HEK293 (cell line): Measurements from ENCODE around the gene EN2.

Experiments
- KLF16 ChIP-seq: fragments of 450-650 bp; formaldehyde crosslinking; IDR thresholded peaks from 2 replicates; pipeline ENCODE4 v1.5.1; 2017; ENCODE audit warnings: missing biosample characterization, missing genetic modification characterization
- KLF7 ChIP-seq: fragments of 450-650 bp; formaldehyde crosslinking; IDR thresholded peaks from 2 replicates; pipeline ENCODE4 v1.5.1; 2016; ENCODE audit warnings: missing biosample characterization, missing genetic modification characterization, borderline replicate concordance
- TCF7L2 ChIP-seq: IDR thresholded peaks from 2 replicates; pipeline ENCODE4 v1.6.1; 2011; ENCODE audit warnings: low read depth, mild to moderate bottlenecking, inconsistent platforms, low read length, moderate library complexity, borderline replicate concordance
- ZBTB20 ChIP-seq: fragments of 450-650 bp; formaldehyde crosslinking; IDR thresholded peaks from 2 replicates; pipeline ENCODE4 v1.5.1; 2016; ENCODE audit warnings: missing biosample characterization, missing genetic modification characterization
- ZNF114 ChIP-seq: fragments of 450-650 bp; formaldehyde crosslinking; IDR thresholded peaks from 2 replicates; pipeline ENCODE4 v1.5.0; 2017; ENCODE audit warnings: missing biosample characterization, missing genetic modification characterization
- ZNF138 ChIP-seq: fragments of 450-650 bp; formaldehyde crosslinking; IDR thresholded peaks from 2 replicates; pipeline ENCODE4 v1.5.1; 2016; ENCODE audit warnings: missing biosample characterization, missing genetic modification characterization, borderline replicate concordance
- ZNF24 ChIP-seq: fragments of 450-650 bp; formaldehyde crosslinking; IDR thresholded peaks from 2 replicates; pipeline ENCODE4 v1.5.1; 2016; ENCODE audit warnings: missing biosample characterization, missing genetic modification characterization
- ZNF416 ChIP-seq: fragments of 450-650 bp; formaldehyde crosslinking; IDR thresholded peaks from 2 replicates; pipeline ENCODE4 v1.5.1; 2016; ENCODE audit warnings: missing biosample characterization, missing genetic modification characterization
- ZNF558 ChIP-seq: fragments of 450-650 bp; formaldehyde crosslinking; IDR thresholded peaks from 2 replicates; pipeline ENCODE4 v1.5.1; 2016; ENCODE audit warnings: missing biosample characterization, missing genetic modification characterization
- ZNF629 ChIP-seq: fragments of 450-650 bp; formaldehyde crosslinking; IDR thresholded peaks from 2 replicates; pipeline ENCODE4 v1.5.1; 2017; ENCODE audit warnings: missing biosample characterization, missing genetic modification characterization
- TF ChIP-seq, protein P1 (sequence below): fragments of 450-650 bp; formaldehyde crosslinking; IDR thresholded peaks from 2 replicates; pipeline ENCODE4 v1.5.1; 2017; ENCODE audit warnings: missing biosample characterization, missing genetic modification characterization
- TF ChIP-seq, protein P2 (sequence below): fragments of 450-650 bp; formaldehyde crosslinking; IDR thresholded peaks from 2 replicates; pipeline ENCODE4 v1.5.1; 2016; ENCODE audit warnings: missing biosample characterization, missing genetic modification characterization

DNA sequence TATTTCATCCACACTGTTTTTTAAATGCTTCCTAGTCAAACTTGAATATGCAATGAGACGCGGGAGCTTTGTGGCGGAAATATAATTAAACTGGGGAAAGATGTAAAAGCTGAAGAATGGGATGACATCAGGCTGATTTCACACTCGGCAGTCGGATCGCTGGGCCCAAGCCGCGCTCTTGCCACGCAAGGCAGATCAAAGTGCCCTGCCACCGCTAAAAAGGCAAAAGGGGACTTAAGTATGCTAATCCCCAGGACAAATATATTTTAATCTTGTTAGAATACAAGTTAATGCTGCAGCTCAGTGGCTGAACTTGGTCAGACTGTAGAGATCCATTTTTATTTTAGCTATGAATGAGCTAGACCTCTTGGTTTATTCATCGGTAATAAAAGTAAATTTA lies 13.8 kb downstream of the EN2 start:
- TF ChIP-seq ZBTB20 (tag by site-specific recombination) (no peak), TCF7L2 (peak; percentile 71; the same call in 1 of the 2 replicates), KLF16 (no peak), ZNF24 (tag by site-specific recombination) (no peak), ZNF138 (no peak), ZNF114 (tag by site-specific recombination) (no peak), ZNF558 (tag by site-specific recombination) (no peak), ZNF629 (tag by site-specific recombination) (no peak), ZNF416 (tag by site-specific recombination) (no peak), KLF7 (no peak)
- TF ChIP-seq, protein P1, sequence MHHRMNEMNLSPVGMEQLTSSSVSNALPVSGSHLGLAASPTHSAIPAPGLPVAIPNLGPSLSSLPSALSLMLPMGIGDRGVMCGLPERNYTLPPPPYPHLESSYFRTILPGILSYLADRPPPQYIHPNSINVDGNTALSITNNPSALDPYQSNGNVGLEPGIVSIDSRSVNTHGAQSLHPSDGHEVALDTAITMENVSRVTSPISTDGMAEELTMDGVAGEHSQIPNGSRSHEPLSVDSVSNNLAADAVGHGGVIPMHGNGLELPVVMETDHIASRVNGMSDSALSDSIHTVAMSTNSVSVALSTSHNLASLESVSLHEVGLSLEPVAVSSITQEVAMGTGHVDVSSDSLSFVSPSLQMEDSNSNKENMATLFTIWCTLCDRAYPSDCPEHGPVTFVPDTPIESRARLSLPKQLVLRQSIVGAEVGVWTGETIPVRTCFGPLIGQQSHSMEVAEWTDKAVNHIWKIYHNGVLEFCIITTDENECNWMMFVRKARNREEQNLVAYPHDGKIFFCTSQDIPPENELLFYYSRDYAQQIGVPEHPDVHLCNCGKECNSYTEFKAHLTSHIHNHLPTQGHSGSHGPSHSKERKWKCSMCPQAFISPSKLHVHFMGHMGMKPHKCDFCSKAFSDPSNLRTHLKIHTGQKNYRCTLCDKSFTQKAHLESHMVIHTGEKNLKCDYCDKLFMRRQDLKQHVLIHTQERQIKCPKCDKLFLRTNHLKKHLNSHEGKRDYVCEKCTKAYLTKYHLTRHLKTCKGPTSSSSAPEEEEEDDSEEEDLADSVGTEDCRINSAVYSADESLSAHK (tag by site-specific recombination) = no peak
- TF ChIP-seq, protein P2, sequence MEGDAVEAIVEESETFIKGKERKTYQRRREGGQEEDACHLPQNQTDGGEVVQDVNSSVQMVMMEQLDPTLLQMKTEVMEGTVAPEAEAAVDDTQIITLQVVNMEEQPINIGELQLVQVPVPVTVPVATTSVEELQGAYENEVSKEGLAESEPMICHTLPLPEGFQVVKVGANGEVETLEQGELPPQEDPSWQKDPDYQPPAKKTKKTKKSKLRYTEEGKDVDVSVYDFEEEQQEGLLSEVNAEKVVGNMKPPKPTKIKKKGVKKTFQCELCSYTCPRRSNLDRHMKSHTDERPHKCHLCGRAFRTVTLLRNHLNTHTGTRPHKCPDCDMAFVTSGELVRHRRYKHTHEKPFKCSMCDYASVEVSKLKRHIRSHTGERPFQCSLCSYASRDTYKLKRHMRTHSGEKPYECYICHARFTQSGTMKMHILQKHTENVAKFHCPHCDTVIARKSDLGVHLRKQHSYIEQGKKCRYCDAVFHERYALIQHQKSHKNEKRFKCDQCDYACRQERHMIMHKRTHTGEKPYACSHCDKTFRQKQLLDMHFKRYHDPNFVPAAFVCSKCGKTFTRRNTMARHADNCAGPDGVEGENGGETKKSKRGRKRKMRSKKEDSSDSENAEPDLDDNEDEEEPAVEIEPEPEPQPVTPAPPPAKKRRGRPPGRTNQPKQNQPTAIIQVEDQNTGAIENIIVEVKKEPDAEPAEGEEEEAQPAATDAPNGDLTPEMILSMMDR (tag by site-specific recombination) = no peak
